ENCODE measurements around the gene VWA5A. TPM values are rescaled to one million over a fixed set of nuclear protein-coding genes. Genes with fewer than 3 reads are reported as not detected.

VWA5A gene
- total RNA-seq, 6 experiments from 2014 or later, result 3.5 to 9.0 (median 5.8) TPM

DNA sequence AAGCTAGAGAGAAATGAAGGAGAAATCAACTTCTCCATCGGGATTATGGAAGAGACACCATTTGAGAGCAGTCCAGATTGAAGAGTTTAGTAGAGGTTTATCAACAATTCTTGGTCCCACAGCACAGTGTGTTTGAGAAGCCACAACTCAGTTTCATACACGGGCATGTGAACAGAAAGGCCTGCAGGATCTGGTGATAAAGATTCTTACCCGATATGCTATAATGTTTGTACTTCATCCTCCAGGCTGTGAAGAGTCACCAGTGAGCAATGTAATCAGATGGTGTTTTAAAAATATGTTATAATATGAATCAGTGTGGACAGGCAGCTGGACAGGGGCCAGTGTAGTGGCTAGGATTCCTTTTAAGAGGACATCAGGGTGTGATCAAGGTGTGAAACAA lies 29.7 kb upstream of the VWA5A start:
- no peaks in the 10 kb centered on the region for H3K36me3 ChIP-seq
- DNase-seq, result no peak
- no peak for TF ChIP-seq POLR2A (IDR thresholded peaks at IDR 0.05)
- TF ChIP-seq, protein P1, sequence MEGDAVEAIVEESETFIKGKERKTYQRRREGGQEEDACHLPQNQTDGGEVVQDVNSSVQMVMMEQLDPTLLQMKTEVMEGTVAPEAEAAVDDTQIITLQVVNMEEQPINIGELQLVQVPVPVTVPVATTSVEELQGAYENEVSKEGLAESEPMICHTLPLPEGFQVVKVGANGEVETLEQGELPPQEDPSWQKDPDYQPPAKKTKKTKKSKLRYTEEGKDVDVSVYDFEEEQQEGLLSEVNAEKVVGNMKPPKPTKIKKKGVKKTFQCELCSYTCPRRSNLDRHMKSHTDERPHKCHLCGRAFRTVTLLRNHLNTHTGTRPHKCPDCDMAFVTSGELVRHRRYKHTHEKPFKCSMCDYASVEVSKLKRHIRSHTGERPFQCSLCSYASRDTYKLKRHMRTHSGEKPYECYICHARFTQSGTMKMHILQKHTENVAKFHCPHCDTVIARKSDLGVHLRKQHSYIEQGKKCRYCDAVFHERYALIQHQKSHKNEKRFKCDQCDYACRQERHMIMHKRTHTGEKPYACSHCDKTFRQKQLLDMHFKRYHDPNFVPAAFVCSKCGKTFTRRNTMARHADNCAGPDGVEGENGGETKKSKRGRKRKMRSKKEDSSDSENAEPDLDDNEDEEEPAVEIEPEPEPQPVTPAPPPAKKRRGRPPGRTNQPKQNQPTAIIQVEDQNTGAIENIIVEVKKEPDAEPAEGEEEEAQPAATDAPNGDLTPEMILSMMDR (IDR thresholded peaks at IDR 0.05), result no peak
- no peak for ATAC-seq
- no peaks in the 10 kb centered on the region for H3K9me3 ChIP-seq
- H3K27me3 ChIP-seq, result no peaks in the 10 kb centered on the region
- no peaks in the 10 kb centered on the region for H3K4me1 ChIP-seq
- intact Hi-C loops (cut with DNase I), result no loop called here
- 57% methylated on average over 3 of the region's 3 CpGs for WGBS (ENCODE audit: insufficient coverage, low coverage, low lambda C conversion rate, missing lambda C conversion rate)
- no peak overlapping the region for H3K4me3 ChIP-seq
- no peak overlapping the region for H3K27ac ChIP-seq

DNA sequence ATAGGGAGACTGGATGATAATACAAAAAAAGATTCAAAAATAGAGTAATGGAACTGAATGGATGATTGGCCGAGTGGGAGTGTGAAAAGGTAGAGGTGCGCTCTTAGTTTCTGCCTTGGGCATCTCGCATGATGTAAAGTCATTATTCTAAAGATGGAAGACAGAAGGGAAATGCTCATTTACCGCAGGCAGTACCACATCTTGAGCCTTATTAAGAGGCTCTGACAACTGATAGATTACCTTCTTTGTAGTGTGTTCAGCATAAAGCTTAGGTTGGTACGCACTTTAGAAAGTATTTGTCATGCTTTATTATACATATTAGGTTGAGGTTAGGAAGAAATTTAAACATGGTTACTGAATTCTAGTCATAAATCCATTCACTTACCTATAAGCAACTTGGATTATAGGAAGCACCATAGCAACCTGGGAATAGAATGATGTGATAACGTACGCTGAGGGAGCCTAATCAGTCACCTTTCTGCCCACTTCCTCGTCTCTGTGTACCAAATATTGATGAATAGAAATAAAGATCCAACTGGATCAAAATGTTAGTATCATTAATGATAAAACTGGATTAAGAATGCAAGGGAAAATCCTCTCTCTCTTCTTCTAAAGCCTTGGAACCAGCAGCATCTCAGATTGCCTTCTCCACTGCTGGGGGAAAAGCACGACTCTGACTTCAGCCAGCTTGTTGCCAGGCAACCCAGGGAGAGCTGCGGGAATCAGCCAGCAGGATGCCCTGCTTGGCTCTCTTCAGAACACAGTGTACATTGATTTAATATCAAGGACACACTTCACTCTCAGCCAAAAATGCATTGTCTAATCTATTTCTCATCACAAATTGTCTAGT lies 29.0 kb upstream of the VWA5A start:
- Histone ChIP-seq H3K27me3 (no peaks in the 10 kb centered on the region), H3K27ac (no peak overlapping the region), H3K36me3 (no peaks in the 10 kb centered on the region), H3K4me3 (no peak overlapping the region), H3K4me1 (no peaks in the 10 kb centered on the region), H3K9me3 (no peaks in the 10 kb centered on the region)
- ATAC-seq (no peak), DNase-seq (no peak)
- TF ChIP-seq, protein P1 (IDR thresholded peaks at IDR 0.05), result no peak
- no peak for TF ChIP-seq POLR2A (IDR thresholded peaks at IDR 0.05)
- intact Hi-C loops (cut with DNase I), result no loop called here
- 43% methylated on average over 10 of the region's 10 CpGs for WGBS (ENCODE audit: insufficient coverage, low coverage, low lambda C conversion rate, missing lambda C conversion rate)

DNA sequence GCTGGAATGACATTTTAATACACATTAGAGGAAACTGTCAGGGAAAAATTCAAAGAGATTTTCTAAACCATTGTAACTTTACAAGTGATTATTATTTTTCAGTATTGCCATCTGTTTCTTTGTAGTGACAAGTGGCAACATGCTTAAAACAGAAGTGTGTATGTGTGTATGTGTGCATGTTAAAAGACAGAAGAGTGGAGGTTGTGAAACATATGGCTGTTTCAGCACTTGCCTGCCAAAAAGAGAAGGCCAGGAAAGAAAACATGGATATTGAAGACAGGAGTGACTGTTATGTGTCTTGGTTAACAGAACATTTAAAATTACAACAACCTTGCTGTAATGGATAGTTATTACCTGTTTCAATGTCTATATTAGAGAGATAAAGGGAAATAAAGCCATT lies 24.3 kb upstream of the VWA5A start:
- Histone ChIP-seq H3K27me3 (no peaks in the 10 kb centered on the region), H3K4me1 (no peaks in the 10 kb centered on the region), H3K36me3 (no peaks in the 10 kb centered on the region), H3K27ac (no peak overlapping the region), H3K9me3 (no peaks in the 10 kb centered on the region), H3K4me3 (no peak overlapping the region)
- no peak for ATAC-seq
- no peak for DNase-seq
- intact Hi-C loops (cut with DNase I), result no loop called here
- TF ChIP-seq POLR2A (IDR thresholded peaks at IDR 0.05), result no peak
- TF ChIP-seq, protein P1 (IDR thresholded peaks at IDR 0.05), result no peak

DNA sequence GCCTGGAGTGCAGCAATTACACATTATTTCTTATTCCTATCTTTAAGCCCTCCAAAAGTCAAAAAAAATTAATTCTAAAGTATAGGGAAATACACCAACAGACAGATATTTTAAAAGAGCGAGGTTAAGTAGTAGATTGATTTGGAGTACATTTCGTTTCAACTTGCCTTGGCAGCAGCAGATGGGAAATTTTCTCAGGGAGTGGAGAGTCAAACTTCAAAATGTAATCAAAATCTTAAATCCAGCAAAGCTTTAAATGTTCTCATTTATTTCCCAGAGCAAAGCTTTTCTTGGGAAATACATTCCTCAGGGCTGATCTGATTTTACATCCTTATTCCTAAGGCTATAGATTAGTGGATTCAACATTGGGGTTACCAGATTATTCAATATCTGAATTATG lies 21.9 kb upstream of the VWA5A start:
- H3K27ac ChIP-seq, result no peak overlapping the region
- no peaks in the 10 kb centered on the region for H3K4me1 ChIP-seq
- WGBS (ENCODE audit: insufficient coverage, low coverage, low lambda C conversion rate, missing lambda C conversion rate), result 65% methylated on average over 2 of the region's 2 CpGs
- no peak for DNase-seq
- H3K9me3 ChIP-seq, result no peaks in the 10 kb centered on the region
- TF ChIP-seq, protein P1 (IDR thresholded peaks at IDR 0.05), result no peak
- TF ChIP-seq POLR2A (IDR thresholded peaks at IDR 0.05), result no peak
- no peaks in the 10 kb centered on the region for H3K27me3 ChIP-seq
- intact Hi-C loops (cut with DNase I), result no loop called here
- ATAC-seq, result no peak
- H3K4me3 ChIP-seq, result no peak overlapping the region
- no peaks in the 10 kb centered on the region for H3K36me3 ChIP-seq
